ENCODE data around the gene XPNPEP1.

Gene XPNPEP1

DNA sequence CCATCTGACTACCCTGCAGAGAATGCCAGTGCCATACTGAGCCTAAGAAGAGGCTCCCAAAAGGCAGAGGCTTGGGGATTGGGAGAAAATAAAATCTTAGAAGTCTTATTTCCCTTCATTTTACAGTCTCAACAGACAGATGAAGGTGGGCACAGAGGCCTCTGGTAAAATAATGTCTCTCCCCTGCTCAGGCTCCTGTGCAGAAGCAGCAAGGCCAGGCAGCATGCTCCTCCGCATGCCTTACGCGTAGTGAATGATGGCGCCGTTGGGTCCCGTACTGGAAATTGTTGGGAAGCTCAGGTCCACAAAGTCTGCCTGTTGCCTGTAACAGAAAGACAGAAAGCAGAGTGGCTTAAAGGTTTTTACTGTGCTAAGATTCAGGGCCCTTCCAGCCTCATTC, 45.8 kb downstream of the XPNPEP1 start:
- no peak for DNase-seq (ENCODE audit: insufficient read length, low spot score)
- FAIRE-seq: no peak
- no peak for TF ChIP-seq POU2F2 (IDR thresholded peaks at IDR 0.05; ENCODE audit: low read depth, low read length)
- TF ChIP-seq POLR2AphosphoS5 (IDR thresholded peaks at IDR 0.05; ENCODE audit: low read depth, low read length): no peak
- TF ChIP-seq POLR2A (IDR thresholded peaks at IDR 0.05; ENCODE audit: low read depth, low read length): no peak
- no peak for TF ChIP-seq SPI1 (IDR thresholded peaks at IDR 0.05; ENCODE audit: low read depth, low read length)
- TF ChIP-seq PAX5 (IDR thresholded peaks at IDR 0.05; ENCODE audit: insufficient read depth, low read length, severe bottlenecking): no peak
- no peak for TF ChIP-seq TAF1 (IDR thresholded peaks at IDR 0.05; ENCODE audit: low read depth, low read length)

DNA sequence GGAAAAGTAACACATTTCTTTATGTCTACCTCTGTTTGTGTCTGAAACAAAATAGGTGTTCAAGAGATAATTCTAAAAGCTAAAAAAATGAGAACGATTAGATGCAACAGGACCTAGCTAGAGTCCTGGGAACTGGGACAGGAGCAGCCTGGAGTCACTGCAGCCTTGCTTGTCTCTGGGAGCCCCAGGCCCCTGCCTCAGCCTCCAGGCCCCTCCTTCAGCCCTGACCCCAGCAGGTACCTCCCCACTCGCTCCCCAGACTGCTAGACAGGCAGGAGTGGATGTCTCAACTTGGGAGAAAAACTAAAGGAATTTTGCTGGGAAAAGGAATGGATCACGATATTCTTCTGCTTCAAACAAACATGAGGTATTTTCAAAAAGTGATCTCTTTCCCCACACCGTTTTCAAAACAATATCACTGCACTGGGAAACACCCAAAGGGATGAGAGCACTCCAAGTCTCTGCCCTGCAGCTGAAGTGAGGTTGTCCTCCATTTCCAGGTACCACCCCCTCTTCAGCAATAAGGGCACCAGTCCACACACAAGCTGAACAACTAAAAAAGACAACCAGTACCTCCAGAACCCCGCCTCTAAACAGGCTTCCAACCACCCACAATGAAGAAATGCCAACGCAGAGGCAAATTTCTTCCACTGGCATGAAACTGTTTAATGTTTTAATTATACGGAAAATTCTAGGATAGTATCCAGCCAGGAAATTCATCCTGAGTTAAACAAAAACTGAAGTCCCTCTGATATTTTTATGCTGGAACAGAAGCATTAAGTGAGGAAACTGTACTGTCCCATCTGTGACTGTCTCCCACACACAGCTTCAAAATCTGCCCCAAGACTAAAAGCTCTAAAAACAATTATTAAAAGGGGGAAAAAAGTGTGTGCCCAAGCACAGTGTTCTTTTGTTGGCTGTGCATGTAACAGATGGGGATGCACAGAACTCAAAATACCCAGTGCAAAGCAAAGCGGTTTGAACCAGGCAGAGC, 47.2 kb downstream of the XPNPEP1 start:
- DNase-seq (ENCODE audit: insufficient read length, low spot score): no peak
- no peak for FAIRE-seq
- TF ChIP-seq POLR2A (IDR thresholded peaks at IDR 0.05; ENCODE audit: low read depth, low read length) (no peak), POU2F2 (IDR thresholded peaks at IDR 0.05; ENCODE audit: low read depth, low read length) (no peak), SPI1 (IDR thresholded peaks at IDR 0.05; ENCODE audit: low read depth, low read length) (no peak), PAX5 (IDR thresholded peaks at IDR 0.05; ENCODE audit: insufficient read depth, low read length, severe bottlenecking) (no peak), TAF1 (IDR thresholded peaks at IDR 0.05; ENCODE audit: low read depth, low read length) (no peak), POLR2AphosphoS5 (IDR thresholded peaks at IDR 0.05; ENCODE audit: low read depth, low read length) (no peak)

DNA sequence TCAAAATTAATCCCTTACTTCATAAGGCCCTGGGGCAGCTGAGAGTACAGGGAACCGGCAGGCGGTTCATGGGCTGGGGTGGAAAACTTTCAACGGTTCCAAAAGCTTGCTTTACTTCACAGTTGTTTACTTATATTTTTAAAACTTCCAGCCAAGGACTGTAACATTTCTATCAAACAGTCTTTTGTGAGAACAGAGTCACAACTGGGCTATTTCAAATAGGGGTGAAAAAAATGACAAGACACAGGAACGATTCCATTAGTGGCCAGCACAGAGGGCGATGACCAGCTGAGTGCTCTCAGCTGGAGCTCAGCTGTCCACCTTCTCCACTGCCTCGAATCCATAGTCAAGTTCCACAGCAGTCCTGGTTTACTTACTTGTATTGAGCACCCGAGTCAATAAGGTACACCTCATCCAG, 48.2 kb downstream of the XPNPEP1 start:
- FAIRE-seq (peak; percentile 63), DNase-seq (ENCODE audit: insufficient read length, low spot score) (no peak)
- TF ChIP-seq POLR2AphosphoS5 (IDR thresholded peaks at IDR 0.05; ENCODE audit: low read depth, low read length): no peak
- no peak for TF ChIP-seq POU2F2 (IDR thresholded peaks at IDR 0.05; ENCODE audit: low read depth, low read length)
- TF ChIP-seq TAF1 (IDR thresholded peaks at IDR 0.05; ENCODE audit: low read depth, low read length): no peak
- no peak for TF ChIP-seq PAX5 (IDR thresholded peaks at IDR 0.05; ENCODE audit: insufficient read depth, low read length, severe bottlenecking)
- TF ChIP-seq POLR2A (IDR thresholded peaks at IDR 0.05; ENCODE audit: low read depth, low read length): no peak
- TF ChIP-seq SPI1 (IDR thresholded peaks at IDR 0.05; ENCODE audit: low read depth, low read length): no peak

DNA sequence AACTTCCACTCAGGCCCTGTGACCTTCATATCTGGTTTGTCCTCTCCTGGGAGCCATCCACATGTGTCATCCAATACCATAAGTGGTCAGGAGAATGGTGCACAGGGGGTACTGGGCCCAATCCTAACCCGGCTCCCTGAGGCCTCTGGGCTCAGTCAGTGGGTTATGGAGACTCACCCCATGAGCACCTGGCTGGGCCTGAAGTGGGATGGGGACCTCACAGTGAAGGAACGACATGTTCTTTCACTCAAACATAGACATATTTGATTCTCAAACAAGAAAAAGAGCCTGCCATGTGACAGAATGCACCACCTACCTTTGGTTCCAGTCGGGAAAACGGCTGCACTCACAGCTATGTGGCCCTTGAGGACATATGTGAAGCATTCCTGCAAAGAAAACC, 51.8 kb downstream of the XPNPEP1 start:
- DNase-seq (ENCODE audit: insufficient read length, low spot score) (no peak), FAIRE-seq (no peak)
- TF ChIP-seq SPI1 (IDR thresholded peaks at IDR 0.05; ENCODE audit: low read depth, low read length) (no peak), PAX5 (IDR thresholded peaks at IDR 0.05; ENCODE audit: insufficient read depth, low read length, severe bottlenecking) (no peak), POLR2A (IDR thresholded peaks at IDR 0.05; ENCODE audit: low read depth, low read length) (no peak), TAF1 (IDR thresholded peaks at IDR 0.05; ENCODE audit: low read depth, low read length) (no peak), POLR2AphosphoS5 (IDR thresholded peaks at IDR 0.05; ENCODE audit: low read depth, low read length) (no peak), POU2F2 (IDR thresholded peaks at IDR 0.05; ENCODE audit: low read depth, low read length) (no peak)

- FAIRE-seq: no peak
- TF ChIP-seq SPI1 (IDR thresholded peaks at IDR 0.05; ENCODE audit: low read depth, low read length) (no peak), POLR2A (IDR thresholded peaks at IDR 0.05; ENCODE audit: low read depth, low read length) (no peak), POLR2AphosphoS5 (IDR thresholded peaks at IDR 0.05; ENCODE audit: low read depth, low read length) (no peak), POU2F2 (IDR thresholded peaks at IDR 0.05; ENCODE audit: low read depth, low read length) (no peak)
- DNase-seq (ENCODE audit: insufficient read length, low spot score): no peak
These were observed 56.2 kb downstream of the XPNPEP1 start for GRCh38 chr10:109866995-109867635.

GRCh38 chr10:109866168-109866994, 56.9 kb downstream of the XPNPEP1 start:
- no peak for FAIRE-seq
- TF ChIP-seq POLR2AphosphoS5 (IDR thresholded peaks at IDR 0.05; ENCODE audit: low read depth, low read length): no peak
- TF ChIP-seq TAF1 (IDR thresholded peaks at IDR 0.05; ENCODE audit: low read depth, low read length): no peak
- no peak for TF ChIP-seq PAX5 (IDR thresholded peaks at IDR 0.05; ENCODE audit: insufficient read depth, low read length, severe bottlenecking)
- no peak for DNase-seq (ENCODE audit: insufficient read length, low spot score)

DNA sequence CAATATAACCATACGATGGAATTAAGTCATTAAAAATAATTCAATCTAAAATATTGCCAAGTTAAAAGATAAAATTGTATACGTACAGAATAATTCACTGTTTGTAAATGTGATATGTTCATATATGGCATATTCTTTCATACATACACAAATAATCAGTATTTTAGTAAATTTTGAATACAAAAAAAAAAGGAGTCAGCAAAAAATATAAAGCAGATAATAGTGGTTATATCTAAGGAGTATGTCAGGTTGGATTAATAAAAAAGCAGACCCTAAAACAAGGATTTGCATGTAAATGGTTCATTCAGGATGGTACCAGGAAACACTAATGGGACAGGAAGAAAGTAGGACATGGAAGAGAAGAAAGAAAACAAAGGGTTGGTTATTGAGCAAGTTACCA, 59.5 kb downstream of the XPNPEP1 start:
- TF ChIP-seq POLR2AphosphoS5 (IDR thresholded peaks at IDR 0.05; ENCODE audit: low read depth, low read length) (no peak), PAX5 (IDR thresholded peaks at IDR 0.05; ENCODE audit: insufficient read depth, low read length, severe bottlenecking) (no peak), POU2F2 (IDR thresholded peaks at IDR 0.05; ENCODE audit: low read depth, low read length) (no peak), TAF1 (IDR thresholded peaks at IDR 0.05; ENCODE audit: low read depth, low read length) (no peak), SPI1 (IDR thresholded peaks at IDR 0.05; ENCODE audit: low read depth, low read length) (no peak), POLR2A (IDR thresholded peaks at IDR 0.05; ENCODE audit: low read depth, low read length) (no peak)
- DNase-seq (ENCODE audit: insufficient read length, low spot score) (no peak), FAIRE-seq (no peak)

DNA sequence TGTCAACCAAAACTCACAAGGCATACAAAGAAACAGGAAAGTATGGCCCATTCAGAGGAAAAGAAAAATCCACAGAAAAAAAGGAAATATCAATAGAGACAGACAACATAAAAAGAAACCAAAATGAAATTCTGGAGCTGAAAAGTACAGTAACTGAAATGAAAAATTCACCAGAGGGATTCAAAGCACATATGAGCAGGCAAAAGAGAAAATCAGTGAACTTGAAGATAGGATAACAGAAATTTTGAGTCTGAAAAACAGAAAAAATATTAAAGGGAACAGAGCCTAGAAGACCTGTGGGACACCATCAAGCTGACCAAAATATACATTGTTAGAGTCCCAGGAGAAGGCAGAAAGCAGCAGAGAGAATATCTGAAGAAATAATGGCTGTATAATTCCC, 60.6 kb downstream of the XPNPEP1 start:
- no peak for FAIRE-seq
- DNase-seq (ENCODE audit: insufficient read length, low spot score): no peak
- TF ChIP-seq POLR2AphosphoS5 (IDR thresholded peaks at IDR 0.05; ENCODE audit: low read depth, low read length) (no peak), POLR2A (IDR thresholded peaks at IDR 0.05; ENCODE audit: low read depth, low read length) (no peak), PAX5 (IDR thresholded peaks at IDR 0.05; ENCODE audit: insufficient read depth, low read length, severe bottlenecking) (no peak), POU2F2 (IDR thresholded peaks at IDR 0.05; ENCODE audit: low read depth, low read length) (no peak), TAF1 (IDR thresholded peaks at IDR 0.05; ENCODE audit: low read depth, low read length) (no peak), SPI1 (IDR thresholded peaks at IDR 0.05; ENCODE audit: low read depth, low read length) (no peak)

GRCh38 chr10:109862041-109862440, 61.3 kb downstream of the XPNPEP1 start:
- TF ChIP-seq PAX5 (IDR thresholded peaks at IDR 0.05; ENCODE audit: insufficient read depth, low read length, severe bottlenecking) (no peak), TAF1 (IDR thresholded peaks at IDR 0.05; ENCODE audit: low read depth, low read length) (no peak), POLR2A (IDR thresholded peaks at IDR 0.05; ENCODE audit: low read depth, low read length) (no peak), POLR2AphosphoS5 (IDR thresholded peaks at IDR 0.05; ENCODE audit: low read depth, low read length) (no peak), POU2F2 (IDR thresholded peaks at IDR 0.05; ENCODE audit: low read depth, low read length) (no peak), SPI1 (IDR thresholded peaks at IDR 0.05; ENCODE audit: low read depth, low read length) (no peak)
- FAIRE-seq (peak; percentile 26), DNase-seq (ENCODE audit: insufficient read length, low spot score) (no peak)
